HG03025 (cell line): Measurements from ENCODE around the gene ZDHHC11.
"Not testable (repeated sequence)": the region's sequence is repeated elsewhere in the genome, so short reads cannot be mapped to it uniquely, and the experiment has no call there.

Experiments
- ATAC-seq: cut with Tn5 transposase; IDR thresholded peaks from one replicate; pipeline ENCODE4 v1.9.1; 2021; ENCODE audit warnings: mild to moderate bottlenecking, moderate library complexity; ENCODE audit not compliant: unreplicated experiment, low FRiP score

The ZDHHC11 gene

DNA sequence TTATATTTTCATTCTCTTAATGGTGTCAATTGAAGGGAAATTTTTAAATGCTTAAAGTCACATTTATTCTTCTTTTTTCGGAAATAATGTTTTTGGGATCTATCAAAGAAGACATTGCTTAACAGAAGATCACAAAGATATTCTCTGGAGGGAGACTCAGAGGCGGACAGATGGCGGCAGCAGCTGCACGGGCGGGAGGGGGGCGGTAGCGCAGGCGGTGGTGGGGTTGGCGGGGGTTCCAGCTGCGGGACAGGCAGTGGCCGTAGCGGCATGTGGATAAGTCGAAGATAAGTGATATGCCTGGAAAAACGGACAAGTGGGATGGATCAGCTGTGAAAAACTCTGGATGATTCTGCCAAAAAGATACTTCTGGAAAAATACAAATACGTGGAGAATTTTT lies 34.6 kb downstream of the ZDHHC11 start:
- no peak for ATAC-seq

DNA sequence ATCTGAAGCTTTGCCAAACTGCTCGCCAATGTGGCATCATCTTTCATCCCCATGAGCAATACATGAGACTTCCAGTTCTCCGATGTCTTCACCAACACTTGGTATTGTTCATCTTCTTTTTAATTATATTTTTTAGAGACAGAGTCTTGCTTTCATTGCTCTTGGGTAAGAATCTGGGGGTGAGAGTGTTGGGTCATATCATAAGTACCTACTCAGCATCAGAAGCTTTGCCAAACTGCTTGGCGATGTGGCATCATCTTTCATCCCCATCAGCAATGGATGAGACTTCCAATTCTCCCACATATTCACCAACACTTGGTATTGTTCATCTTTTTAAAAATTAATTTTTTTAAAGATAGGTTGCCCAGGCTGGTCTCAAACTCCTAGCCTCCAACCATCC lies 35.3 kb downstream of the ZDHHC11 start:
- ATAC-seq = no peak

DNA sequence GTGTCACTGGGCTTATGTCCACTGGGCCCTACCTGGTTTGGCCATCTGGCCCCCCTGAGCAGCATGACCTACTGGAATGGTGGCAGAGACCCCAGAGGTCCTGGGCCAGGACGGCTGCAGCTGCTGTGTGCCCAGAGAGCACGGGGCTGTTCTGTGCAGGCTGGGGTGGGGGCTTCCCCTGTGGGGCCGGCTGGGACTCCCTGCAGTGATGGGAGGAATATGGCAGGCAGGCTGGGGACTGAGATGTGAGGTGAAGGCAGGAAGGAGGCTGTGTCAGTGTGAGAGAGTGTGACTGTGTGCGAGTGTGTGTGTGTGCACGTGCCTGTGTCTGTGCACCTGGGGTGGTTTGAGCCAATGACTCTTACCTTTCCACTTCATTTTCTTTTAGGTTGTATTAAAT lies 37.2 kb downstream of the ZDHHC11 start:
- not testable (repeated sequence) for ATAC-seq

DNA sequence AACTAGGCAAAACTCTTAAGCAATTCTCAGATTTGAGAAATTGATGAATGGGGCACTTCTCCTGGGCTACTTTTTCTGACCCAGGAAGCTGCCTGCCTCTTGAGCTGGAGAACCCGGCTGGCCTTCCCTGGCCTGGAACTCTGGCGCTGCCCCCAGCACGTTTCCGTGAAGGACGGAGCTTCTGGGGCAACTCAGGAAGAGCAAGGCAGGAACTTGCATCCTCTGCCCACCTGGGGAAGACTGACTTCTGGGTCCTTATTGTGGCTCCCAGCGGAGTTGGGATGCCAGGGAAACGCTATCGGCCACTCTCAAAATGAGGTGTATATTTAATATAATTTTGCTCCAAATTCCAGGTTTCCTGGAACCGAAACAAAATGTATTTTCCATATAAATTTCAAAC lies 39.4 kb downstream of the ZDHHC11 start:
- not testable (repeated sequence) for ATAC-seq

DNA sequence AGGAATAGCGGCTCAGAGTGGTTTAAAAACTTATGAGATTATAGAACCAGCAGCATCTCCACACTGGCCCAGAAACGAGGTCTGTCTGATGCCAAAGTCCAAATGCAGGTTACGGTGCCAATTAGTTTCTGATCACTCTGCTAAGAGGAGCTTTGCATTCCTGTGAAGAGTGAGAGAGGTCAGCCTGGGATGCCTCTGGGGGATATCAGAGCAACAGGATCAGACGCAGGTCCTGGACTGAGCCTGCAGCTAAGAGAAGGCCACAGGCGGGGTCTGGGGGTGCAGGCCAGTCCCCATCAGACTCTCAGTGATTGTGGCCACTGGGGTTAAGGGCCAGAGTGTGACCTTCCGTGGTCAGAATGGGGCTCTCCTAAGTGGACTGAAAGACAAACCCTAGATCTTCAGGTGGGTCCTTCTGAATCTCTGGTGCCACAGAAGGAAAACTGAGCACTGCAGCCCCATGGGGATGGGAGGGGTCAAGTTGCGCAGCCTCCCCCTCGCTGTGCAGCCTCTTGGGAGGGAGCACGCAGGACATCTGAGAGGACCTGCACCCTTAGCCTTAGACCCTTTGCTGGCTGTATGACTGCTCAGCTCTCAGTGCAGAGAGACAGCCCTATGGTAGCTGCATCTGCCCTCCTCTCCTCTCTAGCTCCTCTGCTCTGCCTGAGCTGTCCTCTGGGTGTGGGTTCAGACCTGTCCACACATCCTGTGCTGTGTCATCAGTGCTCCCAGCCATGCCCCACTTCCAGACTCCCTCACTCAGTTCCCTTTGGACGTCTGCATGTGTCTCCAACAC lies 42.9 kb downstream of the ZDHHC11 start:
- not testable (repeated sequence) for ATAC-seq

DNA sequence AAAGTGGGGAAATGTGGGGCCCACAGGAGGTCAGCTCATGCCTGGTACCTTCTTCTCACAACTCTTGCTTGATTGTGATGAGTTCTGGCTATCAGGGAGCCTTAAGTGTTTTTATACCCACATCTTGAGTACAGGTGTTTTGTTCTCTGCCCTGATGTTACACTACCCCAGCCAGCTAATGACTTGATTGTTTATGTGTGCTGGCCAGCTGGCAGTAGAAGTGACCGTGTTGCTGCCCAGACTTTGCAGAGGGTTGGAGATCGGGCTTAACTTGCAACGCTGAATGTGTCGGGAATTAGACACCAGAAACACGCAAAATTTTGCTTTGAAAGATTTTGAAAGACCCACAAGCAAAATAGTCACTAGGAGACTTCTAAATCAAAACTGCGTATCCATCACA lies 49.3 kb downstream of the ZDHHC11 start:
- ATAC-seq = no peak

DNA sequence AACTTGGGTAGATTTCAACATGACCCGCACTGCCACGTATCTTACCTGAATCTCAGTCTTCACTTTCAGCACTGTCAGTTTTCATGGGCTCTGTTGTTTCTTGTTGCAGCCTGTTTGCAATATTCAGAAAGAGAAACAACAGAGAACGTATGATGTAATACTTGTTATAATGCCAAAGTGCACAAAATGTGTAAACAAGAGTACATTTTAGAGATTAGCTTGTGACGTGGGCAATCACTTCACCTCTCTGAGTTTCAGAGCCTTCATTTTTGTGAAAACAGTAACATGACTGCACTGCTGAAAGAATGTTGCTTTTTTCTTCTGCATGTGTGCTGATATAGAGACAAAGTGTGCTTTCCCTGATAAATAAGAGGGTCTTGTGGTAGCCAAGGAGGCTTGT lies 49.7 kb downstream of the ZDHHC11 start:
- ATAC-seq = not testable (repeated sequence)

DNA sequence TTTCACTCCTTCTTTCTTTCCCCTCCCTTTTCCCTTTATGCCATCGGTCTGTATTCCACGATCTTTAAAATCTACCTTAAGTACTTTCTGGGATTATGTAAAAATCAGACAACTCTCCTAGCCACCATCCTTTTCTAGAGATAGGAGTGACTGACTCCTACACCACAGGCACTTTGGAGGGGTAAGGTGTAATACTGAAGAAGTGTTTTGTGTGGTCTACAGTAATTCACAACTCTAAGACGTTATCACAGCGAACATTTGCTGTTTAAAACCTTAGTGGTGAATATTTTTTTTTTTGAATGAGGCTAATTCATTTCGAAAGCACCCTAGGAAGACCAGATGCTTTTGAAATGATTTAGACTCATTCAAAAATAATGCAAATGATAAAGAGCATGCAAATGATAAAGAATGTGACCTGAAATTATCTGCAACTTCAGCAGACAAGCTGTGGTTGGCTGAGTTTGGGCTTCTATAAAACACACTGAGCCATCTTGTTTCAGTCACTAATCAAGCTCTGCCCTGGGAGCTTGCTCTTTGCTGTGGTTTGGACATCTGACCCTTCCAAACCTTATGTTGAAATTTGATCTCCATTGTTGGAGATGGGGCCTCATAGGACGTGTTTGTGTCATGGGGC lies 52.2 kb downstream of the ZDHHC11 start:
- ATAC-seq = not testable (repeated sequence)

DNA sequence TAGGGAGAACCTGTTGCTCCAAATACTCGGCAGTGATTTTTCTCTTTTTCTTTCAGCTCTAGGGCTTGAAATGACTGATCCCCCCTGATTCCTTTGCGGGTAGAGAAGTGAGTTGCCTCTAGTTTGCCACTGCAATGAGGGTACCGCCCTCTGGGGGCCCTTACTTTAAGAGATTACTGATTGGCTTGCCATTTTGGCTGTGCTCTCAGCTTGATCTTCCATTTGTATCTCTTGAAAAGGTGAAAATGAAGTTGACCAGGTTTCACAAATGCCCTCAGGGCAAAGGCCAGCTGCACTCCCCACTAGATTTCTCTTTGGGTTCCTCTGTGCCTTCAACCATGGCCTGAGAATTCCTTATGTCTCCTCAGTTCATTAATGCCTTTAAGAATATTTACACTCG lies 52.8 kb downstream of the ZDHHC11 start:
- ATAC-seq = not testable (repeated sequence)

DNA sequence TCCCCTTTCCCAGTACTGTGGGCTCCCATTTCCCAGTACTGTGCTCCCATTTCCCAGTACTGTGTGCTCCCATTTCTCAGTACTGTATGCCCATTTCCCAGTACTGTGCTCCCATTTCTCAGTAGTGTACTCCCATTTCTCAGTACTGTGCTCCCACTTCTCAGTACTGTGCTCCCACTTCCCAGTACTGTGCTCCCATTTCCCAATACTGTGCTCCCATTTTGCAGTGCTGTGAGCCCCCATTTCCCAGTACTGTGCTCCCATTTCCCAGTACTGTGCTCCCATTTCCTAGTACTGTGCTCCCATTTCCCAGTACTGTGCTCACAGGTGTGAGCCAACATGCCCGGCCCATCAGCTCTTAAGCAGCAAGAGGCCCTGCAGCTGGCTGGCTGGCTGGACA lies 54.9 kb downstream of the ZDHHC11 start:
- not testable (repeated sequence) for ATAC-seq

DNA sequence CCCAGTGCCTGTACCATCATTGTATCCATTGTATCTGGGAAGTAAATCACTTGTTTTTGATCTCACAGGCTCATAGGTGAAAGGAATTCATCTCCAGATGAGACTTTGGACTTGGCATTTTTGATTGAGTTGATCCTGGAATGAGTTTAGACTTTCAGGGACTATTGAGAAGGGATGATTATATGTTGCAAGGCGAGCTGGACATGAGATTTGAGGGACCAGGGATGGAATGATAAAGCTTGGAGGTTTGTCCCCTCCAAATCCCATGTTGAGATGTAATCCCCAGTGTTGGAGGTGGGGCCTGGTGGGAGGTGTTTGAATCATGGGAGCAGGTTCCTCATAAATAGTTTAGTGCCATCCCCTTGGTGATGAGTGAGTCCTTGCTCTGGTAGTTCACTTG lies 55.8 kb downstream of the ZDHHC11 start:
- not testable (repeated sequence) for ATAC-seq

DNA sequence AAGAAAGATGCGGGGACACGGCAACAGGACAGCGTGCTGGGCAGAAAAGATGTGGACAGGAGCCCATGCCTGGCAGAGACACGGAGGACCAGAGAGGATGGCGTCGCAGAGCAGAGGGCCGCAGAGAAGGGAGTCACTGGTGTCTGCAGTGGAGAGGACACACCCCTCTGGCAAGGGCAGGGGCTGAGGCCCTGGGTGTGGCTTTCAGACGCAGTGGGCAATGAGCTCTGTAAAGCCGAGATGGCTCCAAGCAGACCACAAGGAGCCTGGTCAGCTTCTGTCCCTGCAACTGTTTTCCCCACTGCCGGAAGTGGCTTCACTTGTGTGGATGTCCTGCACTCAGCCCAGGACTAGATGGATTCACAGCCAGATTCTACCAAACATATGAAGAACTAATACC lies 62.1 kb downstream of the ZDHHC11 start:
- ATAC-seq = not testable (repeated sequence)

DNA sequence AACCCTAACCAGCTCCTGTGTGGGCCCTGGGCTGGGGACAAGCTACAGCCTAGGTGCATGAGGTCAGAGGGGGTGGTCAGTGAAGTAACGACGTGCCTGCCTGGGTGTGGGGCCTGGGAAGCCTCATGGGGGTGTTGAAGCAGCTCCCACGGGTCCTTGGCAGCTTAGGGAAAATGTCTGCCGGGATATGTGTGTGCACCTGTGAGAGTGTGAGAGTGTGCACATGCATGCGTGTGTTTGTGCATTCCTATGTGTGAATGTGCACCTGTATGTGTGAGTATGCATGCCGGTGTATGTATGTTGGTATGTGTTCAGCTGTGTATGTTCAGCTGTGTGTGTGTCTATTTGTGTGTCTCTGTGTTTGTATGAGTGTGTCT lies 62.9 kb downstream of the ZDHHC11 start:
- ATAC-seq = not testable (repeated sequence)

DNA sequence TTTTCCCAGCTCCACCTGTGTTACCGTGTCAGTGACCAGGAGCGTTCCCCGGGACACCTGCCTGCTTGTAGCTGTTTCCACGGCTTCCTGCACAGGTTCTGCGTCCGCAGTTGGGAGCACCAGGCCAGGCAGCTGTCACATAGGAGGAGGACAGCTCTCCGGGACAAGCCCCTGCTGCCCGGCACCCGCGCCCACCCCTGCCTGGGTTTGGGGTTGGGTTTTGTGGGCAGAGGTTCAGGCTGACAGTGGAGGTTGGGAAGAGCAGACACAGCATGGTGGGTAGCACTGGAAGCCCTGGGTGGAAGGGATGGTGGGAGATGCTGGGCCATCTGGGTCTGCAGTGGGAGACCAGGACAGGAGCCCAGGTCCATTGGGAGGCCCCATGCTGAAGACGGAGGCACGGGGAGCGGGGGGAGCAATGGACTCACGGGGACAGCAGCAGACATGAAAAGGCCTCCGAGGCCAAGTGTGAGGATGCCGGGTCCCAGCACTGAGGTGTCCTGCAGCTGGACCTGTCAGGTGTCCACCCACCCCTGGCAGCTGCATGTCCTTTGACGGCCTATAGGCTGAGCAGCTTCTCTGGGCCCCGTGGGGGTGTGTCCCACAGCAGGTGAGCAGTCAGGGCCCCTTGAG lies 63.4 kb downstream of the ZDHHC11 start:
- ATAC-seq = not testable (repeated sequence)

DNA sequence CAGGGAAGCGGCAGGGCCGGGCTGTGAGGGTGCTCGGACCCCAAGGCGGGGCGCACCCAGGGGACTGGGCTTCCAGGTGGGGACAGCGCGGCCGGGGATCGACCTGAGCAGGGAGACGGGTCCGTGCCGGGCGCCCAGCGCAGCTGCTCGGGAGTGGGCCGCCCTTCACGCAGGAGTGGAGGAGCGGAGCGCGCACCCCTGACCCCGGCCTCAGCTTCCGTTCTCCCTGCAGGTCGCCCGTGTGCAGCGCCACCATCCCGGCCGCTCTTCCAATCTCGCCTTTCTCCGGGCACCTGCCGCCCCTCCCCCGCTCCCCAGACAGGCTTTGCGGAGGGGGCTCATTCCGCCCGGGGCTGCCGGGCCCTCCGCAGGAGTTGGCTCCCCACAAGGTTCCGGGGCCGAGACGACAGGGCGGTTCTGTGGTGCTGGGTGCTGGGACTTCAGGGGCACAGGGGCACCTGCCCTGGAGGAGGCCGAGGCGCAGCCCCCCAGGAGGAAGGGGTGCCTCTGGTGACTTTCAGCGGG lies 65.5 kb downstream of the ZDHHC11 start:
- peak; percentile 11 for ATAC-seq

DNA sequence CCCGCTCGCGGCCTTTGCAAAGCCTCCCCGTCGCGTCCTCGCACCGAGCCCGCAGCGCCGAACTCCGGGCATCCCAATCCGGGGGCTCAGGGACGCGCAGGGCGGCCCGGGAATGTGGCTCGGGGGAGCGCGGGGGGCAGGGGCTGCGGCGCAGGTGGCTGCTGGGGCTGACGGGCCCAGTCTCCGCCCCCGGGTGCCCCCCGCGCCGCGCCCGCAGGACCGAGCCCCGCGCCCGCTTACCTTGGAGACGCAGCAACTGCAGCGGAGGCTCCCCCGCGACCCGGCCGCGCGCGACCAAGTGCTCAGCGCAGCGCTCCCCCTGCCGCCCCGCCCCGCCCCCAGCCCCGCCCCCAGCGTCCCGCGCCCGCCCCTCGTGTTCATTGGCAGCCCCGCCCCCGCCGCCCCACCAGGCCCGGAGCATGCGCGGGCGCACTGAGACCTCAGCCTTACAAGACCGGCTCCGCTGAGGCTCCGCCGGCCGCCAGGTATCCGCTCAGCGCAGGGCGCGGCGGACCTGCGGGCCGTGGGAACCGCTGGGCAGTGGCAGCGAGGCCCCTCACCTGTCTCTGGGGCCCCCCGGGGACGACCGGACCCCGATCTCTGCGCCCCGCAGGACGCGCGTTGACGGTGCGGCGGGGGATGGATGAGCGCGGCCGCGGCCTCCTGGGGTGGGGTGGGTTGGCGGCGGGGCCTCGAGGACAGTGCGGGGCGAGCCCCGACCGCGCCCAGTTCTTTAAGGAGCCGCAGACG lies 66.2 kb downstream of the ZDHHC11 start, which contains the start of gene ZDHHC11B:
TSS of gene ZDHHC11B (minus strand) at position 302 of the 750 bp plus-strand sequence. CDS start 17,810 bp downstream, outside the sequence.
- peak; percentile 60 for ATAC-seq

DNA sequence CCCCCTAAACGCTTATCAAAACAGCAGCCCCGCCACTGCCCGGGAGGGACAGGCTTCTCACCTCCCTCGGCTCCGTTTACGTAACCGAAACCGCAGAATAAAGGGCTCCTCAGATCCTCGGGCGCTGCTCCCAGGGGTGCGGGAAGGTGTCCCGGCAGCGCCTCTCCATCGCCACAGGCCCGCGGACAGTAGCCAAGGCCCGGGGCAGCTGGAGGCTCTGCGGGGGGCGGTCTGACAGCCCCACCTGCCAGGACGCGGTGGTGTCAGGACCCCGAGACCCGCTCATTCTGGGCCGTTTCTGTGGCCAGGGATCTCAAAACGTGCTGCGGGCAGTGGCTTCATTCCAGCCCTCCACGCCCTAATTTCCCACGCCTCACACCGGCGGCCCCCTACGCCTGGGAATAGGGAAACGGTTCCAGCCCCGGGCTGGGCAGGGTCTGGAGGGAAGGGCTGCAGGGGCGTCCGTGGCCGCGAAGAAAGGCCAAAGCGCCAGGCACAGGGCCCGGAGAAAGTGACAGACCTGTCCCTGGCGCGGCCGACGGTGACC lies 66.8 kb downstream of the ZDHHC11 start:
- ATAC-seq = not testable (repeated sequence)

DNA sequence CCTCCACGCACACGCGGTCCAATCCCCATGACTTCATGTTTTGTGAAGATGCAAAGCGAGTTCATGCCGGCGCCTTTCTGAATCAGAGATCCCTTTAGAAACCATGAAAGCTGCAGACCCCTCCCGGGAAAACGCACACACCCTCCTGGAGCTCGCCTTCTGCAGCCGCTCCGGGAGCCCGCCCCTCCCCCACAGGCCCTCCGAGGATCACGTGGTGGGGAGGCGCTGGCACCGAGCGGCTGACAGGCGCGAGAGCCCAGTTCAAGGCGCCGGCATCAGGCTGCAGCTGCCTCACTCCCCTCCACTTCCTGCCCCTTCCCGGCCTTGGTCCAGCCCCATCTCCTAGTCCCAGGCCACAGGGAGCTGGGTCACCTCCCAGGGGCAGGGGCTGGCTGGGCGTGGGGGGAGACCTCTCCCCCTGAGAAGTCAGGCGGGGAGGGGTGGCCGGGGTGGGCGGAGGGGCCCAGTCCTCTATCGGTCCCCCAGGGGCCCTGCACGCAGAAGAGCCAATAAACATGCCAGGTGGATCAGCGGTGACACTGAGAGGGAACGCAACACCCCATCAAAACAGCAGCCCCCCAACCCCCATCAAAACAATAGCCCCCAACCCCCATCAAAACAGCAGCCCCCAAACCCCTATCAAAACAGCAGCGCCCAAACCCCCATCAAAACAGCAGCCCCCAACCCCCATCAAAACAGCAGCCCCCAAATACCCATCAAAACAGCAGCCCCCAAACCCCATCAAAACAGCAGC lies 67.6 kb downstream of the ZDHHC11 start:
- not testable (repeated sequence) for ATAC-seq

DNA sequence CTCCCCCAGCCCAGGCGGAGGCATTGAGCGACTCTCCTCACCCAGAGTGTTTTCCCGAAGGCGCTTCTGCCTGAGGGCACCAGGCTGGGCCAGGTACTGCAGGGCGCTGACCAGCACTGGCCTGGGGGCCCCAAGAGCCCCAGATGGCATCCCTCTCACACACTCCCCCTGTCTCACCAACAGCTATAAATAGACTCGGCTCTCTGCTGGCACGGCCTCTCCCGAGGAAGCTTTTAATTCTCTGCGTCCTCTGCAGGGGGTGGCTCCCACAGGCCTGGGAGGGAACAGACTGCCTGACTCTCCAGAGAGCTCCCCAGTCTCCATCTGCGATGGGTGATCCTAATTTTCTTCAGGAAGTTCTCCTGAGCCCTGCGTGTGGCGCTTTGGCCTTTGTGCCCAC lies 68.4 kb downstream of the ZDHHC11 start:
- ATAC-seq = not testable (repeated sequence)
